Peyer's patch (tissue), 4 donors: Measurements from ENCODE around the gene EPHB4.

ENCODE experiments used
- POLR2A ChIP-seq, 2 donors: fragments of 450-650 bp; IDR thresholded peaks; one replicate each; pipeline ENCODE4 v1.5.1; 2017; ENCODE audit warnings: antibody characterized with exemption in 2 of 2, mild to moderate bottlenecking in 2 of 2, moderate library complexity in 2 of 2
- TF ChIP-seq, protein P1 (sequence below), 6 experiments: fragments of 450-650 bp in 4 of 6; fragments of 200-600 bp in 2 of 6; sonication (generic) in 1 of 6; IDR thresholded peaks; one replicate each; pipeline ENCODE4 v1.5.1; 2017 to 2019; ENCODE audit warnings: antibody characterized with exemption in 6 of 6, mild to moderate bottlenecking in 3 of 6, moderate library complexity in 1 of 6

DNA sequence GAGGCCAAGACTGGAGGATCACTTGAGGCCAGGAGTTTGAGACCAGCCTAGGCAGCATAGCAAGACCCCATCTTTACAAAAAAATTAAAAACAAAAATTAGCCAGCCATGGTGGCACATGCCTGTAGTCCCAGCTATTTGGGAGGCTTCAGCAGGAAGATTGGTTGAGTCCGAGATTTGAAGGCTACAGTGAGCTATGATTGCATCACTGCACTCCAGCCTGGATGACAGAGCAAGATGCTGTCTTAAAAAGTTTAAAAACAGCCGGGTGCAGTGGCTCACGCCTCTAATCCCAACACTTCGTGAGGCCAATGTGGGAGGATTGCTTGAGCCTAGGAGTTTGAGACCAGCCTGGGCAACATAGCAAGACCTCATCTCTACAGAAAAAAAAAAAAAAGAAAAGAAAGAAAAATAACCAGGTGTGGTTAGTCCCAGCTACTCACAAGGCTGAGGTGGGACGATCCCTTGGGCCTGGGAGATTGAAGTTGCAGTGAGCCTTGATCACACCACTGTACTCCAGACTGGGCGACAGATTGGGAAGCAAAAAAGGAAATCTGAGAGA is 49.2 kb downstream of the EPHB4 start:
- no peak for TF ChIP-seq POLR2A (IDR thresholded peaks at IDR 0.05)
- TF ChIP-seq, protein P1, sequence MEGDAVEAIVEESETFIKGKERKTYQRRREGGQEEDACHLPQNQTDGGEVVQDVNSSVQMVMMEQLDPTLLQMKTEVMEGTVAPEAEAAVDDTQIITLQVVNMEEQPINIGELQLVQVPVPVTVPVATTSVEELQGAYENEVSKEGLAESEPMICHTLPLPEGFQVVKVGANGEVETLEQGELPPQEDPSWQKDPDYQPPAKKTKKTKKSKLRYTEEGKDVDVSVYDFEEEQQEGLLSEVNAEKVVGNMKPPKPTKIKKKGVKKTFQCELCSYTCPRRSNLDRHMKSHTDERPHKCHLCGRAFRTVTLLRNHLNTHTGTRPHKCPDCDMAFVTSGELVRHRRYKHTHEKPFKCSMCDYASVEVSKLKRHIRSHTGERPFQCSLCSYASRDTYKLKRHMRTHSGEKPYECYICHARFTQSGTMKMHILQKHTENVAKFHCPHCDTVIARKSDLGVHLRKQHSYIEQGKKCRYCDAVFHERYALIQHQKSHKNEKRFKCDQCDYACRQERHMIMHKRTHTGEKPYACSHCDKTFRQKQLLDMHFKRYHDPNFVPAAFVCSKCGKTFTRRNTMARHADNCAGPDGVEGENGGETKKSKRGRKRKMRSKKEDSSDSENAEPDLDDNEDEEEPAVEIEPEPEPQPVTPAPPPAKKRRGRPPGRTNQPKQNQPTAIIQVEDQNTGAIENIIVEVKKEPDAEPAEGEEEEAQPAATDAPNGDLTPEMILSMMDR (IDR thresholded peaks at IDR 0.05), result no peak
